GM18526 (cell line): ENCODE results near the gene EFR3B.

ENCODE experiments used
- POLR2A ChIP-seq: IDR thresholded peaks from 3 replicates; pipeline ENCODE4 v1.6.1; 2011; ENCODE audit not compliant: insufficient read length; ENCODE audit errors: extremely low read depth

EFR3B gene

DNA sequence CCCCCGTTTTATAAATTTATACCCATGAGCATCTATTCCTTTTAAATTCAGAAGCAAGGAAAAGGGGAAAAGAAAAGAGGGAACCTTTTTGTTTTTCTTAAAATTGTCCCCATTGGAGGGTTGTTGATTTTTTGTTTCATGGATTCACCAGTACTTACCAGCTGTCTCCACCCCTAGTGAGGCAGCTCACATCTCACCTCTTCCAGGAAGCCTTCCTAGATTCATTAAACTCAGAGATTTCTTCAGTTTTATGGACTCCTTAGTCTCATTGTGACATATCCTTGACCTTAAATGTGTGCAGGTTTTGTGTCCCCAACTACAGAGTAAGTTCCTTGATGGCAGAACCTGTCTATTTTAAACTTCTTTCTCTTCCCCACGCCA is 35.9 kb downstream of the EFR3B start:
- no peak for TF ChIP-seq POLR2A

DNA sequence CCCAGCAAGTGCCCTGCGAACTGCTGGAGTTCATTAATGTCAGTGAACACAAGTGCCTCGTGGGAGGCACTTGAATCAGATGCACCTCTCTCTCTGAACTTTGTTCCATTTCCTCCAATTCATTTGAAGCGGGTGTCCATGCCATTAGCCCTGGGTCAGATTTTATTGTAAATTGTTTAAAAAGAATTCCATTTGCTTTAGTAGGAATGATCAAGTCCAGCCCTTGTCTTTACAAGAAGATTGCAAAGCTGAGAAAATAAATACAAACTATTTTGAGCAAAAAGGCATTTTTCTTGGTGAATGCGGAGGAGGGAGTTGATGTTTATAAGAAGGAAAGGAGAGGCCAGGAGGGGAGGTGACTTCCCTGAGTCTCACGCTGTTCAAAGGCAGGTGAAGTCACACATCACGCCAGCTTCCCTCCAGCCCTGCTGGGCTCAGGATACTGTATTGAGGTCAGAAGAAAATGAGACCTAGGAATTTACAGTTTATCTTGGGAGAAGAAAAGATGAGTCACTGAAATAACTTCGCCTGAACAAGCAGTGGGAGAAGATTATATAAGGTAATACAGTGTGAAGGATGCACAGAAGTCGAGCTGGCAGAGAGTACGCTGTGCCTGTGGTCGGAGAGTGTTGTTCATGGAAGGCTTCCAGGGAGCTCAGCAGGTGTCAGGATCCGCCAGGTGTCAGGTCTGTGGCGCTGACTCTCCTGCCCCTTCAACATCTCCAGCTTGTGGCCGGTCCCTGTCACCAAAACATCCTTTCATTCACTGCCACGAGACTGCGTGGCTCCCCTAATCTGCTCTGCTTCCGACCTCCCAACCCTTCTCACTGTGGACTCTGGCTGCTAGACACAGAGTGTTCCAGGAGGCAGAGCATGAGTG is 36.5 kb downstream of the EFR3B start:
- TF ChIP-seq POLR2A, result no peak

DNA sequence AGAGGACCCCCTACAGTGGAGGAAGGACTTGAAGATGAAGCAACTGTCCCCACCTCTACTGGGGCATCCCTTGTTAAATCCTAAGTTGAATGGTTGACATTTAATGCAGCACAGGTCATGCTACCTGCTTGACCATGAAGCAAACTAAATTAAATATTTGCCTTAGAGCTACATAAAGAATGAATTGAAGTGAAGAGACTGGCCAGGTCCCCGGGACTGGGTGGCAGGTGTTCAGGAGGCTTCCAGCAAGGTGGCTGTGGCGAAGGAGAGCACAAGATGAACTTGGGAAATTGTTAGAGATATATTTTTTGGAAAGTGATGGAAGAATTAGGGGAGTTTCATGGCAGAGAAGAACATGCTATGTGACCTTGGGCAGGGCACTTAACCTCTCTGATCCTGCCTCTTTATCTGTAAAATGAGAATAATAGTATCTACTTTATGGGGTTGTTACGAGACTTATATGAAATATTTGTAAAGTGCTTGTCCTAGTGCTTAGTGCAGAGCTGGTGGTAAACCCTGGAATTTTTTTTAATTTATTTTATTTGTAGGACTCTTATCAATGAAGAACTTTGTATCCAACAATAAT is 37.3 kb downstream of the EFR3B start:
- TF ChIP-seq POLR2A, result no peak

DNA sequence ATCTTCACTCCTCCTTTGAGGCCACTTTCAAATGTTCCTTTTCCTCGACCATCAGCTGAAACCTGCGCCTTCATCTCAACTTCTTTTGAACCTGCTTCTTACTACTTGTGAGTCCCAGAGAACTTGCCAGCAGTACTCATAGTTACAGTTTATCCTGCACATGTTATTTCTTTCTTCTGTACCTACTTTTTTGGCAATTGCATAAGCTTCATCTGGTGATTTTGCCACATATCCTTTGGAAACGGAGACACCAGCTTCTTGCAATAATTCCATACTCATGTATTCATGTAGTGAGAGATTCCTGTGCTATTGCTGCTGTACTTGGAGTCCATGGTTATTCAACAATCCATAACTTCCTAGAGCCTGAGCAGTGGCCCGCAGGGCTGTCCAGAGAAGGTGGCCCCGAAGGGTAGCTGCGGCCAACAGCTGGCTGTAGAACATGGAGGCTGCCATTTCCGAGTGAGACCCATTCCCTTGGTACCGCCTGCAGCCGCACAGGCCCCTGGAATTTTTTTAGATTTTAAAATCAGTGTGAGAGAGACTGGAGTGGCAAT is 39.4 kb downstream of the EFR3B start:
- no peak for TF ChIP-seq POLR2A

DNA sequence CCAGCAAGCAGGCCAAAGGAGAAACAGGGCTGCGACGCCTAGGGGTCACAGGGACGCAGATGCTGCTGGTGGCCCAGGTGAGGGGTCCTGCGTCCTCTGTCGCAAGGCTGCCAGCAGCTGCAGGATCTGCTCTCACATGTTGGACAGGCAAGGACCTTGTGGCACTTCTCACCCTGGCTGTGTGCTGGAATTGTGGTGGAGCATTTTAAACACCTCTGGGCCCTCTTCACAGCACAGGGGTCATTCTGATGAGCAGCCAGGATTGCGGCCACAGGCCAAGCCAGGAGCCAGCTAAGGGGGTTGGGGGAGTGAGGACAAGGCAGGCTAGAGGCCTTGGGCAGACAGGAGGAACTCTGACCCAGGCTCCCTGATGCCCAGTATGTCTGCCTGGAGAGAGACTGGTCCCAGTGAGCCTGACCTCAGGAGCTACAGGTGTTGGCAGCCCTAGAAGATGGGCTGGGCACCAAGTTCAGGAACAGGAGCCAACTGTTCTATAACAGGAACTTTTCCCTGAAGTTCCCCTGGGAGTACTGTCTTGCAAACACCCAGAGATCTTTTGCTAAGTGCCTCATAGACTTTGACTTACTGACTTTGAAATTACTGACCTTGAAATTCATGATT is 40.2 kb downstream of the EFR3B start:
- no peak for TF ChIP-seq POLR2A

DNA sequence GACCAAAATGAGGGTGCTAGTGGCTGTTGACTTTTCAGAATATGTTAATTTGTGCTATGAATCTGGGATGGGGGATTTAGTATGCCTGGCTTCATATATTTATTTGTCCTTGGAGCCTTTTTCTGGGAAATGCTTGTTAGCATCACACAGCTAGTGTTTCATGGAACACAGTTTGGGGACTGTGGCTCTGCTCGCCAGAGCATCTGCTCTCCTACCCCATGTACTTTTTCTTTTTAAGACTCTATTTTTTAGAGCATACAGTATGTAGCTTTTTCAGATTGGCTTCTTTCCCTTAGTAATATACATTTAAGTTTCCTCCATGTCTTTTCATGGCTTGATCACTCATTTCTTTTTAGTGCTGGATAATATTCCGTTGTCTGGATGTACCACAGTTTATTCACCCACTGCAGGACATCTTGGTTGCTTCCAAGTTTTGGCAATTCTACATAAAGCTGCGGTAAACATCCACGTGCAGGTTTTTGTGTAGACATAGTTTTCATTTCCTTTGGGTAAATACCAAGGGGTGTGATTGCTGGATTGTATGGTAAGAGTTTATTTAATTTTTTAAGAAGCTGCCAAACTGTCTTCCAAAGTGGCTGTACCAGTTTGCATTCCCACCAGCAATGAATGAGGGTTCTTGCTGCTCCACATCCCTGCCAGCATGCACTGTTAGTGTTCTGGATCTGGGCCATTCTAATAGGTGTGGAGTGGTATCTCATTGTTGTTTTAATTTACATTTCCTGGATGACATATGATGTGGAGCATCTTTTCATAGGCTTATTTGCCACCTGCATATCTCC is 44.1 kb downstream of the EFR3B start:
- TF ChIP-seq POLR2A, result no peak

DNA sequence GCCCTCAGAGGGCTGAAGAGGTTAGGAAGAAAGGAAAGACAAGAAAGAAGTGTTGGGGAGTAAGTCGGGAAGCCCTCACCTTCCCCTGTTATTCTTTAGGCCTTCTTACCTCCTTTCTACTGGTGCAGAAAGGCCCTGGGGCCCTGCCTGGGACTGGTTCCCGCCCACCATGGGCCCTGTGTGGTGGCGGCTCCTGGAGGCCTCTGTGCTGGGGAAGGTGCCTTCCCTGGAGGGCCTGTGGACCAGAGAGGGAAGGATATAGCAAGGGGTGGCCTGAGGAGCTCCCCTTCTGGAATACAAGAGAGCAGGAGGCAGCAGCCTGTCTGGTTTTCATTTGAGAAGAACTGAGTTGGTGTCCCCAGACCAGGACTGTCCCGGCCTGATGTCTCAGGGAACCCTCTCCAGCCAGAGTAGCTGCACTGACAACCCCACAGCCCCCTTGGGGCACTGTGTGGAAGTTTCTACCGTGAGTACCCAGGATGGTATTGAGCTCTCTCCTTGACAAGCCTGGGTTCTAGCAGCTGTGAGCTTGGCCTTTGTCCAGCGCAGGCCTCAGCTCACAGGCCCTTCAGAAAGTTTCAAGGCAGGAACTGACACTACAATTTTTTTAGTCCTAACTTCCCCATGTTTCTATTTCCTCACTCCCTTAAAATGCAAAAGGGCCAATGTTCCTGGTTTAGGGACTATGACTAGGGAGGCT is 47.1 kb downstream of the EFR3B start:
- TF ChIP-seq POLR2A, result no peak

DNA sequence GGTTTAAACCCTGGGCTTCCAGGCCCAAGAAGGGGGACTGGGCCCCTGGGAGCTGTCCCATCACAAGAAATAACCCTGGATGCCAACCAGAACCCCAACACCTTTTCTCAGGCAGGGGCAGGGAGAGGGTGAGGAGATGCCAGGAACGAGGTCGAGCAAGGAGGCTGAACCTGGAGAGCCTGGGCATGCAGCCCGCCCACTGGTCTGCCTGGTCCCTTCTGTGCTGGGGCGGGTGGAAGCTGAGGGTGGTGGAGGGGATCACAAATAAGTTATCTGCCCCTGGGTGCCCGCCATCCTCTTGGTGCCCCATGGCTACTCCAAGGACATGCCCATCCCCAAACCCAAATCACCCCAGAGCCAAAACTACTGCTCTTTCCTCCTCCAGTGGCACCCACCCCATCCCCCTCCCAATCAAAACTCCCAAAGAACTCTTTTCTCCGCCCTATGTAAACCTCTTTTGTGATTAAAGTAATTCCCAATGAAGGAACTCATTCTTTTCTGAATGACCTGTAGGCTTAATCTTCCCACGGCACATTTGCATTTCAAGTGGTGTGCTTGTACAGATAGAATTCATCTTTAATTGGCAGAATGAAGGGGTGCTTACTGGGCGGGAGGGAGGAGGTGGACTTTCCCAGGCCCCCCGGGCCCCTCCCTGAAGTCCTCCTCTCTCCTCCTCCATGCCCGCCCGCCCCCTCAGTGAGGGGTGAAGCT is 47.9 kb downstream of the EFR3B start:
- no peak for TF ChIP-seq POLR2A

DNA sequence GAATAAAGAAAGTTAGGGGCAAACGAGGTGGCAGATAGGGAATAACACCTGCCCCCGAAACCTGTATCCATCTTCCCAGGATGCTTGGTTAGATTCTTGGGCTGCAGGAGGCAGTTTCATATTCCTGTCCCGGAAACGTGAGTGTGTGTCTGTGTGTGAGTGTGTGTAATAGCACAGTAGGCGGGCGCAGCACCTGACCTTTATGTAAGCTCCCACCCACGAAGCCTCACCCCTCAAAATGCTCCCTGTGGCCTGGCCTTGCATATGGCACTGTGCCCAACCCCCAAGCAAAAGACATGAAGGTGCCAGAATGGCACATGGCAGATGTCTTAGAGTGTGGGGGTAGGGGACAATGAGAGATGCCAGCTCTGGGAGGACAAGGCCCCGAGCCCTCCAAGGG is 48.9 kb downstream of the EFR3B start:
- TF ChIP-seq POLR2A, result no peak

DNA sequence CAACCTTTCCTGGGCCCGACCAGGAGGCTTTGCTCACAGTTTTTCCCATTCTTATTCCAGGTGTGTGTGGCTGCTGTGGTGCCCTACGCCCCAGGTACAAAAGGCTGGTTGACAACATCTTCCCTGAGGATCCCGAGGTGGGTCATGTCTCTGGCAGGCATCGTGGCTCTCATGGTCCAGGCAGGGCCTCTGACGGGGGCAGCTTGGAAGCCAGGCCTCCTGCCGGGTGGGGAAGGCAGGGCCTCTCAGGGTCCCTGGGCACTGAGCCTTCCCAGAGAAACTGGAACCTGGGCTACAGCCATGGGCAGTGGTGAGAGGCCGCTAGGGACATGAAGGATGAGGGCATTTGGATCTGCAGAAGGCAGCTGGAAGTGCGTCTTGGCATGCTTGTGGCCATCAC is 49.4 kb downstream of the EFR3B start:
- TF ChIP-seq POLR2A, result no peak

DNA sequence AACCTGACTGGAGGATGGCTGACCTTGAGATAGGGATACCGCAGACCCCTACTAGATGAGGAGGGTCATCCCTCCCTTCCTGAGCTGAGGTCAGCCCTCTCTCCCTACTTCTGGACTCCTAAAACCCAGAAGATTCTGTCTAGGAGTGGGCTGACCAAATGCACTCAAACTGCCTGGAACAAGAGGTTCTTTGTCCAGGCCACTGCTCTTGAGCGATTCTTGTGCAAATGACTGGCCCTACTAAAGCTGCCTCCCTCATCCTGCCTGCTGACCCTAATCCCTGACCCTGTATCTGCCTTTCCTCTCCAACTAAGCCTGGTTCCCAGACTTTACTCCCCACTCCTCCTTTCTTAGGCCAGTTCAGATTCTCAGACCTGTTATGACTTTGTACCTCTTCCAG is 56.2 kb downstream of the EFR3B start:
- TF ChIP-seq POLR2A, result no peak

DNA sequence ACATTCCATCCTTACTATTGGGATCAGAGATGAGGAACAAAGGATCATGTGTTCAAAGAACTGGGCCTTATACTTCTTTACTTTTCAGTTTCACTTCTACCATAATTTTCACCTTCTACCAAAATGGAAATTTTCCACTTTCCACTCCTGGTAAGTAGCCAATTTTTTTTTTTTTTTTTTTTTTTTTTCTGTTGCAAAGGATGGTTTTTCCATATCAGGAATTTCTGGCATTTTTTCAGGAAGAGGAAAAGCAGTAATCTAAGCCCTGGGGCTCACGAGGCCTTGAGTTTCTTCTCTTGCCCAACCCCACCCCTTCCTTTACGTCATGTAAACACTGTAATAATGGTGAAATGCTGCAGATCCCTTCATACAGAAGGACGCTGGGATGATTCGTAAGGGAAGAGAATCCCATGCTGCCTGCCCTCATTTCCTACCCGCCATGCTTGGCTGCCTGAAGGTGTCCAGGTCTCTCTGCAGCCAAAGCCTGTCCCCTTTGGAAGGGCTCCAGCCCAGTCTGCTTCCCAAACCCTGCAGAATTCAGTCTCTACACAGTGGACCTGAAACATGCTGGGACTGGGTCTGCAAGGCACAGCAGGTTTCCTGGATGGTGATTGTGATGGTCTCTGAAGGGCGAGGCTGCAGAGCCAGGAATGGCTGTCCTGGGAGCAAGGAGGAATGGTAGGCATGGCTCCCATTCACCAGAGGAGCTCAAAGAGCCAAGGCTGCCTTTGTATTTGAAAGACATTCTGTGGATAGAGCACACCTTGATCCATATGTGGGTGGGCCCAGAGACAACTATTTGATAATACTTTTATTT is 57.0 kb downstream of the EFR3B start:
- no peak for TF ChIP-seq POLR2A

DNA sequence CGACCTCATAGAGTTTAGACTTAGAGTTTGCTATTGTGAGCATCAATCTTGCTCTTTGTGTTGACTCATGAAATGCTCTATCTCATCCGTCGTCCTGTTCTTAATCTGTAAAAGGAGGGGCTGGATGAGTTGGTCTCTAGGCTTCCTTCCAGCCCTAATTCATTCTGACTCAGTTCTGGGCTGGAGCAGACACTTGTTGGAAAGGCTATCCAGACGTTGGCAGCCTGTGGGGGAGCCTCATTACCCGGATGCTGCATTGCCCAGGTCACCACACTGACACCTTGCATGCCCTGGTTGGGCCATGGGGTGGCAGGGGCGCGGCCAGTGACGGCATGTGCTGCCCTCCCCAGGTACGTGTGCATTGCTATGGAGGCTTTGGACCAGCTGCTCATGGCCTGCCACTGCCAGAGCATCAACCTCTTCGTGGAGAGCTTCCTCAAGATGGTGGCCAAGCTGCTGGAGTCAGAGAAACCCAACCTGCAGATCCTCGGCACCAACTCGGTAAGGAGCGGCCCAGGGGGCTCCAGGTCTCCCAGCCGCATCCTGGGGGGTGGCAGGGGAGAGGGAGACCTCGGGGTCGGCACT is 61.5 kb downstream of the EFR3B start:
- no peak for TF ChIP-seq POLR2A
